Transverse colon (tissue), 4 donors: ENCODE data around the gene PIP4P1. TPM values are rescaled to one million over a fixed set of nuclear protein-coding genes. Genes with fewer than 3 reads are reported as not detected.

Experiments
- DNase-seq: peaks from one replicate; pipeline ENCODE4 v3.0.0-alpha.2; 2019
- H3K27ac ChIP-seq, 4 donors: fragments of 200-600 bp; sonication (generic); 2 replicates each; pipeline ENCODE4 v1.5.1; 2016 to 2018; ENCODE audit warnings: inconsistent platforms in 4 of 4
- H3K27me3 ChIP-seq: fragments of 200-600 bp; sonication (generic); 2 replicates; pipeline ENCODE4 v1.5.1; 2017; ENCODE audit warnings: inconsistent platforms
- H3K36me3 ChIP-seq, 4 donors: fragments of 200-600 bp; sonication (generic); 2 replicates each; pipeline ENCODE4 v1.5.1; 2017 to 2019; ENCODE audit warnings: inconsistent platforms in 4 of 4
- H3K4me1 ChIP-seq, 4 donors: fragments of 200-600 bp; sonication (generic); 2 replicates each; pipeline ENCODE4 v1.5.1; 2017 to 2020; ENCODE audit warnings: inconsistent platforms in 4 of 4
- H3K4me3 ChIP-seq, 4 donors: fragments of 200-600 bp; sonication (generic); 1 replicate in 1 of 4; 2 replicates in 3 of 4; pipeline versions ENCODE4 v1.5.1 to v1.6.1; 2017 to 2019; ENCODE audit warnings: inconsistent platforms in 4 of 4
- H3K9me3 ChIP-seq, 2 donors: fragments of 200-600 bp; sonication (generic); 2 replicates each; pipeline ENCODE4 v1.5.1; 2017 to 2019; ENCODE audit warnings: inconsistent platforms in 2 of 2
- EP300 ChIP-seq: sonication (generic); formaldehyde crosslinking; IDR thresholded peaks from one replicate; pipeline ENCODE4 v1.6.1; 2017; ENCODE audit warnings: antibody characterized with exemption, low read depth
- POLR2A ChIP-seq: fragments of 450-650 bp; IDR thresholded peaks from one replicate; pipeline ENCODE4 v1.6.1; 2016; ENCODE audit warnings: antibody characterized with exemption, mild to moderate bottlenecking, moderate library complexity
- POLR2AphosphoS5 ChIP-seq, 3 donors: sonication (generic); formaldehyde crosslinking; IDR thresholded peaks; one replicate each; pipeline ENCODE4 v1.6.1; 2016; ENCODE audit warnings: antibody characterized with exemption in 3 of 3
- WGBS, 2 donors: methylation state at CpG; one replicate each; pipeline ENCODE4 v1.1.5; 2018; ENCODE audit warnings: low coverage in 1 of 2; 5-methylcytosine and 5-hydroxymethylcytosine counted together
- in situ Hi-C, 4 donors: fragments of 200-750 bp; cut with MboI; loops; one replicate each; pipeline versions ENCODE4 v1.15.0 to v1.15.1; 2017; ENCODE audit warnings: low sequenced_read_pairs in 3 of 4, low pct_ligation_motif_present in 1 of 4, low pct_unique_long_range_greater_than_20kb in 1 of 4
- intact Hi-C: fragments of 100-400 bp; cut with DNase I; formaldehyde crosslinking; loops from one replicate; pipeline ENCODE4 v1.15.1; 2023; ENCODE audit warnings: low total_unique reads
- small RNA-seq, 4 donors: library from RNA; depleted of rRNA; stranded (forward); fragments of <200 nt; gene quantifications; one replicate each; pipeline ENCODE3, GENCODE V24; 2016
- total RNA-seq, 4 donors: library from RNA; depleted of rRNA; stranded (reverse); fragments of >200 nt; gene quantifications; one replicate each; pipeline ENCODE4 v1.1.0, GENCODE V29; 2016
- TF ChIP-seq, protein P1 (sequence below), 5 experiments: fragments of 200-600 bp in 3 of 5; fragments of 450-650 bp in 2 of 5; sonication (generic) in 3 of 5; IDR thresholded peaks; 1 replicate in 2 of 5; 2 replicates in 3 of 5; pipeline ENCODE4 v1.5.1; 2016 to 2017; ENCODE audit warnings: antibody characterized with exemption in 5 of 5, inconsistent platforms in 3 of 5, mild to moderate bottlenecking in 2 of 5, moderate library complexity in 1 of 5

The PIP4P1 gene
- total RNA-seq, 4 donors from 2014 or later, result 18.7 to 49.4 (median 31.1) TPM

DNA sequence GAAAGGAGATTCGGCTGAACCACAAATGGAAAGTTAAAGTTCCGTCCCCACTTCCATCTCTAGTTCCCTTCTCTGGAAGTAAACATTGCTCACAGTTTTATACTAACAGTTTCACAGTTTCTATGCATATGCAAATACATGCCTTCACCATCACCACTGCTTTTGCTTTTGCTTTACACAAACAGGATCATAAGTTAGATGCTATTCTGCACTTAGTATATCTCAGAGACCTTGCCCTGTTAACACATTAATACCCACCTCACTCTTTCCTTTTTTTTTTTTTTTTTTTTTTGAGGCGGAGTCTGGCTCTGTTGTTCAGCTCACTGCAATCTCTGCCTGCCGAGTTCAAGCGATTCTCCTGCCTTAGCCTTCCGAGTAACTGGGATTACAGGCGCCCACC, 48.8 kb downstream of the PIP4P1 start:
- H3K9me3 ChIP-seq, result no peaks in the 10 kb centered on the region
- TF ChIP-seq POLR2A (no peak), POLR2AphosphoS5 (IDR thresholded peaks at IDR 0.05) (peak in 1 of 3 donors; percentile 5), EP300 (no peak)
- TF ChIP-seq, protein P1, sequence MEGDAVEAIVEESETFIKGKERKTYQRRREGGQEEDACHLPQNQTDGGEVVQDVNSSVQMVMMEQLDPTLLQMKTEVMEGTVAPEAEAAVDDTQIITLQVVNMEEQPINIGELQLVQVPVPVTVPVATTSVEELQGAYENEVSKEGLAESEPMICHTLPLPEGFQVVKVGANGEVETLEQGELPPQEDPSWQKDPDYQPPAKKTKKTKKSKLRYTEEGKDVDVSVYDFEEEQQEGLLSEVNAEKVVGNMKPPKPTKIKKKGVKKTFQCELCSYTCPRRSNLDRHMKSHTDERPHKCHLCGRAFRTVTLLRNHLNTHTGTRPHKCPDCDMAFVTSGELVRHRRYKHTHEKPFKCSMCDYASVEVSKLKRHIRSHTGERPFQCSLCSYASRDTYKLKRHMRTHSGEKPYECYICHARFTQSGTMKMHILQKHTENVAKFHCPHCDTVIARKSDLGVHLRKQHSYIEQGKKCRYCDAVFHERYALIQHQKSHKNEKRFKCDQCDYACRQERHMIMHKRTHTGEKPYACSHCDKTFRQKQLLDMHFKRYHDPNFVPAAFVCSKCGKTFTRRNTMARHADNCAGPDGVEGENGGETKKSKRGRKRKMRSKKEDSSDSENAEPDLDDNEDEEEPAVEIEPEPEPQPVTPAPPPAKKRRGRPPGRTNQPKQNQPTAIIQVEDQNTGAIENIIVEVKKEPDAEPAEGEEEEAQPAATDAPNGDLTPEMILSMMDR (IDR thresholded peaks at IDR 0.05), result no peak
- H3K4me1 ChIP-seq, result peaks cover 4 to 47% (median 35%) of the 10 kb centered on the region in 4 donors
- peak overlapping the region; percentile 65 to 93 (median 78) for H3K4me3 ChIP-seq
- peak overlapping the region; percentile 96 to 99 (median 98) for H3K27ac ChIP-seq
- intact Hi-C loops (no loop called here), in situ Hi-C loops (loop anchor here in 2 of 4 donors (10.0 to 25.0 kb wide), 2 partner anchors 52 to 200 kb away; partner anchors contain the start of genes PIP4P1 (in 1 of the 2) and PNP (in 1 of the 2))
- DNase-seq, result no peak
- peaks cover 0 to 7% (median 5%) of the 10 kb centered on the region in 4 donors for H3K36me3 ChIP-seq
- WGBS, 2 donors, result 0% methylated on average over 5 to 7 of the region's 7 CpGs
- no peaks in the 10 kb centered on the region for H3K27me3 ChIP-seq

- no peak for DNase-seq
- WGBS, 2 donors, result 96 to 100% methylated on average over 1 to 2 of the region's 2 CpGs
- intact Hi-C loops (no loop called here), in situ Hi-C loops (loop anchor here in 1 of 4 donors (25.0 kb wide), 1 partner anchor 203 kb away; no protein-coding TSS in a partner anchor)
- H3K27ac ChIP-seq, result no peak overlapping the region
- TF ChIP-seq POLR2A (no peak), EP300 (no peak)
- no peaks in the 10 kb centered on the region for H3K27me3 ChIP-seq
- peaks cover 4 to 20% (median 18%) of the 10 kb centered on the region in 4 donors for H3K4me1 ChIP-seq
- H3K36me3 ChIP-seq, result peaks cover 1 to 31% (median 19%) of the 10 kb centered on the region in 4 donors
- no peak overlapping the region for H3K4me3 ChIP-seq
- H3K9me3 ChIP-seq, result no peaks in the 10 kb centered on the region
Observed at GRCh38 chr14:20409226-20409625, 52.0 kb downstream of the PIP4P1 start.

Small RNA genes lying within 50 kb of the gene (small RNA-seq; reads per million reads assigned to genes)
- 0.12 to 0.84 (median 0.54) reads per million in 4 donors for gene RNA5SP382

Other genes with a start within 250 kb of the PIP4P1 start
- not detected for gene OR11H6, start 237.7 kb downstream of the PIP4P1 start, total RNA-seq
- gene OR11H7, start 232.5 kb downstream of the PIP4P1 start, total RNA-seq, result not detected
- not detected for gene OR11H4, start 222.1 kb downstream of the PIP4P1 start, total RNA-seq
- 10 to 100 TPM in 2 of 4 donors, 1 to 10 TPM in 2; 5.6 to 14.9 (median 9.7) TPM for gene TTC5, start 155.5 kb downstream of the PIP4P1 start, total RNA-seq
- 10 to 100 TPM; 11.9 to 38.3 (median 23.9) TPM for gene CCNB1IP1, start 128.2 kb downstream of the PIP4P1 start, total RNA-seq
- gene PARP2, start 117.8 kb downstream of the PIP4P1 start, total RNA-seq, result 10 to 100 TPM in 2 of 4 donors, 1 to 10 TPM in 2; 4.4 to 96.5 (median 9.1) TPM
- 100 to 1,000 TPM in 1 of 4 donors, 10 to 100 TPM in 3; 72.2 to 216 (median 79.9) TPM for gene TEP1, start 47.9 kb downstream of the PIP4P1 start, total RNA-seq
- under 1 TPM in 2 of 4 donors, not detected in 2; 0.16 to 0.27 TPM for gene KLHL33, start 25.3 kb downstream of the PIP4P1 start, total RNA-seq
- gene OSGEP, start 6.6 kb downstream of the PIP4P1 start, total RNA-seq, result 100 to 1,000 TPM in 1 of 4 donors, 10 to 100 TPM in 3; 26.7 to 146 (median 64.7) TPM
- 100 to 1,000 TPM; 108 to 120 (median 111) TPM for gene APEX1, start 6.2 kb downstream of the PIP4P1 start, total RNA-seq
- 10 to 100 TPM; 18.9 to 62.1 (median 32.7) TPM for gene PNP, start 8.0 kb upstream of the PIP4P1 start, total RNA-seq
- not detected for gene RNASE10, start 44.1 kb upstream of the PIP4P1 start, total RNA-seq
- not detected for gene RNASE9, start 99.6 kb upstream of the PIP4P1 start, total RNA-seq
- gene RNASE11, start 126.6 kb upstream of the PIP4P1 start, total RNA-seq, result not detected
- not detected for gene RNASE12, start 129.9 kb upstream of the PIP4P1 start, total RNA-seq
- not detected for gene OR6S1, start 180.3 kb upstream of the PIP4P1 start, total RNA-seq
- 10 to 100 TPM; 24.7 to 78.9 (median 76.5) TPM for gene RNASE4, start 223.1 kb upstream of the PIP4P1 start, total RNA-seq
- 10 to 100 TPM; 10.5 to 37.1 (median 25.7) TPM for gene ANG, start 227.3 kb upstream of the PIP4P1 start, total RNA-seq